Measurements from ENCODE around the gene REV3L. TPM values are rescaled to one million over a fixed set of nuclear protein-coding genes. Genes with fewer than 3 reads are reported as not detected.
"Not testable (repeated sequence)": the region's sequence is repeated elsewhere in the genome, so short reads cannot be mapped to it uniquely, and the experiment has no call there.

REV3L gene
- total RNA-seq, 1 experiment from 2014 or later = 25.3 TPM

GRCh38 chr6:111258615-111259088 is 224.4 kb downstream of the REV3L start:
- peaks cover 4% of the 10 kb centered on the region for H3K4me1 ChIP-seq (ENCODE audit: insufficient read depth, low read length)
- H3K27ac ChIP-seq (ENCODE audit: low read length) = no peak overlapping the region
- ATAC-seq = no peak; the same call in 1 of the 2 replicates
- no peaks in the 10 kb centered on the region for H3K9me2 ChIP-seq (replicated peaks; ENCODE audit: low read length)
- H3K9me3 ChIP-seq (ENCODE audit: low read length) = no peaks in the 10 kb centered on the region
- no TSS peak for BruUV-seq (replicated peaks)
- no peaks in the 10 kb centered on the region for H3K36me3 ChIP-seq (ENCODE audit: low read depth, low read length)
- peak; percentile 3 for DNase-seq
- no peaks in the 10 kb centered on the region for H3K27me3 ChIP-seq (ENCODE audit: low read length)
- ChIA-PET CTCF (interaction anchor here (1.0 to 1.9 kb wide), 2 partner anchors 220 to 226 kb away, joined by 3 to 27 read pairs; no protein-coding TSS in a partner anchor), POLR2A (ENCODE audit: unreplicated experiment) (interaction anchor here (0.6 kb wide), 1 partner anchor 201 kb away, joined by 4 read pairs; no protein-coding TSS in a partner anchor)
- TF ChIP-seq EZH2phosphoT487 (IDR thresholded peaks at IDR 0.05; ENCODE audit: borderline replicate concordance, low read length) = no peak
- H3K4me3 ChIP-seq (ENCODE audit: low read length) = peak overlapping the region; percentile 81
- H4K20me1 ChIP-seq (ENCODE audit: low read length) = no peaks in the 10 kb centered on the region
- intact Hi-C loops (cut with micrococcal nuclease) = loop anchor here (1.0 to 5.0 kb wide), 5 partner anchors 48 to 384 kb away; partner anchors contain the start of gene TRAF3IP2
- peak overlapping the region; percentile 92 for H3K4me2 ChIP-seq (ENCODE audit: low read length)
- peak overlapping the region; percentile 34; the same call in 1 of the 2 replicates for H3K9ac ChIP-seq (ENCODE audit: low read length)
- peaks cover 31% of the 10 kb centered on the region for H3K79me2 ChIP-seq (ENCODE audit: low read length)
- no peaks in the 10 kb centered on the region for H3F3A ChIP-seq (ENCODE audit: low read length, unreplicated experiment)
- peak overlapping the region; percentile 97 for H2AFZ ChIP-seq (ENCODE audit: low read length)

DNA sequence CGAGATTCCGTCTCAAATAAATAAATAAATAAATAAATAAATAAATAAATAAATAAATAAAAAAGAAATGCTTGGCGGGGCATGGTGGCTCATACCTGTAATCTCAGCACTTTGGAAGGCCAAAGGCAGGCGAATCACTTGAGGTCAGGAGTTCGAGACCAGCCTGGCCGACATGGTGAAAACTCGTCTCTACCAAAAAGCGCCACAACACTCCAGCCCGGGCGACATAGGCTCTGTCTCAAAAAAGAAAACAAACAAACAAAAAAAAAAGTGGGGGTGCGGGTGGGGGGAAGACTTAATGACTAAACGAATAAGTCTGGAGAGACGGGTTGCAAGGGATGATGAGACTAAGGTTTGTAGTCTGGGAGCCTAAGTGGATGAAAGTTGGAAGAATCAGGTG is 225.0 kb downstream of the REV3L start:
- no peaks in the 10 kb centered on the region for H3K9me2 ChIP-seq (replicated peaks; ENCODE audit: low read length)
- CTCF ChIA-PET = interaction anchor here (1.9 kb wide), 1 partner anchor 221 kb away, joined by 27 read pairs; no protein-coding TSS in a partner anchor

DNA sequence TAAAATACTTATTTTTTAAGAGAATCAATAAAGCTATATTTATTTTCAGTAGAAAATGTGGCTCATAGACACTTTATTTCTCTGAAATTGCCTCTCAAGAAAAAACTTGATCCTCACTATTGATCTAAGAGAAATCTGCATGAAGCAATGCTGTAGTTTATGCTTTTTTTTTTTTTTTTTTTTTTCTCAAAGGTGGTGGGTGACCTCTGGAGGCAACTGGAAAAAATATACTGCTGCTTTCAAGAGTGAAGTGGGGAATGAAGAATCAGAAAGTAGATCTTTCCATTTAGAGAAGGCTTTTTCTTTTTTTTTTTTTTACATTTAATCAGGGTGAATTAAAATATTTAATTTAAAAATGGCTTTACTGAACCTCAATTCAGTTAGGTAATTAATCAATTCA is 226.4 kb downstream of the REV3L start:
- H3K27ac ChIP-seq (ENCODE audit: low read length) = no peak overlapping the region
- no peaks in the 10 kb centered on the region for H3K27me3 ChIP-seq (ENCODE audit: low read length)
- no peaks in the 10 kb centered on the region for H3K9me2 ChIP-seq (replicated peaks; ENCODE audit: low read length)
- no peaks in the 10 kb centered on the region for H3K36me3 ChIP-seq (ENCODE audit: low read depth, low read length)
- H2AFZ ChIP-seq (ENCODE audit: low read length) = no peak overlapping the region
- TF ChIP-seq CTCF (conservative IDR thresholded peaks at IDR 0.05; ENCODE audit: low read depth, low read length) = peak; percentile 38; the same call in 1 of the 2 replicates
- no peak for TF ChIP-seq EZH2phosphoT487 (IDR thresholded peaks at IDR 0.05; ENCODE audit: borderline replicate concordance, low read length)
- TF ChIP-seq EZH2 (IDR thresholded peaks at IDR 0.05; ENCODE audit: low read length, unreplicated experiment) = no peak
- CTCF ChIA-PET = no interaction called here
- H3K9ac ChIP-seq (ENCODE audit: low read length) = no peak overlapping the region
- BruUV-seq (replicated peaks) = no TSS peak
- no peaks in the 10 kb centered on the region for H3F3A ChIP-seq (ENCODE audit: low read length, unreplicated experiment)
- no peak overlapping the region for H3K4me3 ChIP-seq (ENCODE audit: low read length)
- H3K79me2 ChIP-seq (ENCODE audit: low read length) = peaks cover 21% of the 10 kb centered on the region
- intact Hi-C loops (cut with micrococcal nuclease) = loop anchor here (1.0 to 5.0 kb wide), 2 partner anchors 199 to 244 kb away; no protein-coding TSS in a partner anchor
- H3K4me1 ChIP-seq (ENCODE audit: insufficient read depth, low read length) = no peaks in the 10 kb centered on the region; the same call in 1 of the 2 replicates
- ATAC-seq (no peak), DNase-seq (peak; percentile 19)
- H3K9me3 ChIP-seq (ENCODE audit: low read length) = no peaks in the 10 kb centered on the region
- H3K4me2 ChIP-seq (ENCODE audit: low read length) = no peak overlapping the region
- no peaks in the 10 kb centered on the region for H4K20me1 ChIP-seq (ENCODE audit: low read length)
- POLR2A ChIA-PET (ENCODE audit: unreplicated experiment) = no interaction called here

More for the DNA sequence above, 225.0 kb downstream of the REV3L start:
- no TSS peak for BruUV-seq (replicated peaks)
- Histone ChIP-seq H3F3A (ENCODE audit: low read length, unreplicated experiment) (no peaks in the 10 kb centered on the region), H3K36me3 (ENCODE audit: low read depth, low read length) (no peaks in the 10 kb centered on the region), H3K4me1 (ENCODE audit: insufficient read depth, low read length) (no peaks in the 10 kb centered on the region; the same call in 1 of the 2 replicates), H3K27ac (ENCODE audit: low read length) (no peak overlapping the region), H3K27me3 (ENCODE audit: low read length) (no peaks in the 10 kb centered on the region), H3K4me3 (ENCODE audit: low read length) (no peak overlapping the region; the same call in 1 of the 2 replicates), H3K4me2 (ENCODE audit: low read length) (0 out of 2 replicates have a peak overlapping the region, but pooled peaks have one; percentile 92), H3K79me2 (ENCODE audit: low read length) (peaks cover 31% of the 10 kb centered on the region), H4K20me1 (ENCODE audit: low read length) (no peaks in the 10 kb centered on the region), H3K9me3 (ENCODE audit: low read length) (no peaks in the 10 kb centered on the region), H2AFZ (ENCODE audit: low read length) (peak overlapping the region; percentile 97; the same call in 1 of the 2 replicates), H3K9ac (ENCODE audit: low read length) (no peak overlapping the region)
- no peak for ATAC-seq
- TF ChIP-seq CTCF (conservative IDR thresholded peaks at IDR 0.05; ENCODE audit: low read depth, low read length) = no peak
- TF ChIP-seq EZH2phosphoT487 (IDR thresholded peaks at IDR 0.05; ENCODE audit: borderline replicate concordance, low read length) = no peak
- POLR2A ChIA-PET (ENCODE audit: unreplicated experiment) = no interaction called here
- DNase-seq = no peak
- intact Hi-C loops (cut with micrococcal nuclease) = loop anchor here (2.0 to 5.0 kb wide), 3 partner anchors 47 to 347 kb away; partner anchors contain the start of gene TRAF3IP2

DNA sequence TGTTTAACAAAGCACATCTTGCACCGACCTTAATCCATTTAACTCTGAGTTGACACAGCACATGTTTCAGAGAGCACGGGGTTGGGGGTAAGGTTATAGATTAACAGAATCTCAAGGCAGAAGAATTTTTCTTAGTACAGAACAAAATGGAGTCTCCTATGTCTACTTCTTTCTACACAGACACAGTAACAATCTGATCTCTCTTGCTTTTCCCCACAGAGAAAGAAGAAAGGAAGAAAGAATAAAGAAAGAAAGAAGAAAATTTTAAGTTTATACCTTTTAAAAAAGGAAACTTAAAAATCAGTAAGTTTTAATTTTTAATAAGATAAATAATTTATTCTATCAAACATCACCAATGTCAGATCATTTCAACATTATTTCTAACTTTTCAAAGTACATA is 227.2 kb downstream of the REV3L start:
- H3K36me3 ChIP-seq (ENCODE audit: low read depth, low read length); H3K9me2 ChIP-seq (replicated peaks; ENCODE audit: low read length); H3K27ac ChIP-seq (ENCODE audit: low read length); H2AFZ ChIP-seq (ENCODE audit: low read length); H3K4me3 ChIP-seq (ENCODE audit: low read length); H3K9ac ChIP-seq (ENCODE audit: low read length); H3K27me3 ChIP-seq (ENCODE audit: low read length); H3K4me2 ChIP-seq (ENCODE audit: low read length); H4K20me1 ChIP-seq (ENCODE audit: low read length); BruUV-seq (replicated peaks); CTCF ChIA-PET; H3F3A ChIP-seq (ENCODE audit: low read length, unreplicated experiment); H3K9me3 ChIP-seq (ENCODE audit: low read length); DNase-seq; ATAC-seq; H3K4me1 ChIP-seq (ENCODE audit: insufficient read depth, low read length); POLR2A ChIA-PET (ENCODE audit: unreplicated experiment): not testable (repeated sequence)
- intact Hi-C loops (cut with micrococcal nuclease) = loop anchor here (1.0 to 5.0 kb wide), 2 partner anchors 199 to 244 kb away; no protein-coding TSS in a partner anchor
- peaks cover 15% of the 10 kb centered on the region for H3K79me2 ChIP-seq (ENCODE audit: low read length)

Data from PC-3 (cell line).